MCF 10A (cell line): ENCODE results near the gene SLC44A3. TPM values are rescaled to one million over a fixed set of nuclear protein-coding genes. Genes with fewer than 3 reads are reported as not detected.

Source experiments
- BruUV-seq: library from RNA; stranded (reverse); fragments of 400-500 nt; replicated peaks from 2 replicates; lab custom pipeline; 2021; lab: Mats Ljungman, UMichigan
- CTCF ChIA-PET: fragments of 300-600 bp; sonication (Branson Sonifier 250); formaldehyde crosslinking; extraction: SDS; loops from one replicate; lab custom pipeline; 2021; ENCODE audit warnings: antibody characterized with exemption, inconsistent platforms; lab: Yijun Ruan, JAX
- POLR2A ChIA-PET: fragments of 300-600, 350-650 bp; sonication (Branson Sonifier 250); formaldehyde crosslinking; extraction: SDS; loops from one replicate; lab custom pipeline; 2020; ENCODE audit warnings: antibody characterized with exemption, inconsistent platforms; lab: Yijun Ruan, JAX
- DNase-seq: peaks from one replicate; pipeline ENCODE4 v3.0.0-alpha.2; 2018; ENCODE audit not compliant: unreplicated experiment
- H3K27ac Mint-ChIP-seq: one replicate; pipeline ENCODE4 v1.8.0; 2022; ENCODE audit warnings: mild to moderate bottlenecking, low read depth, mixed read lengths; ENCODE audit not compliant: unreplicated experiment
- H3K27me3 Mint-ChIP-seq: one replicate; pipeline ENCODE4 v1.8.0; 2022; ENCODE audit warnings: mixed read lengths; ENCODE audit not compliant: insufficient read depth, unreplicated experiment
- H3K36me3 Mint-ChIP-seq: one replicate; pipeline ENCODE4 v1.8.0; 2022; ENCODE audit warnings: mild to moderate bottlenecking, moderate library complexity, mixed read lengths; ENCODE audit not compliant: insufficient read depth, unreplicated experiment
- H3K4me1 Mint-ChIP-seq: one replicate; pipeline ENCODE4 v1.8.0; 2022; ENCODE audit warnings: mixed read lengths; ENCODE audit not compliant: insufficient read depth, unreplicated experiment
- H3K4me3 Mint-ChIP-seq: one replicate; pipeline ENCODE4 v1.8.0; 2022; ENCODE audit warnings: mild to moderate bottlenecking, moderate library complexity, mixed read lengths; ENCODE audit not compliant: unreplicated experiment
- H3K9me3 Mint-ChIP-seq: one replicate; pipeline ENCODE4 v1.8.0; 2022; ENCODE audit warnings: mixed read lengths; ENCODE audit not compliant: unreplicated experiment
- intact Hi-C: fragments of 100-400 bp; cut with micrococcal nuclease; formaldehyde crosslinking; loops from 2 replicates; pipeline ENCODE4 v1.14.1; 2022
- total RNA-seq: library from RNA; stranded (reverse); gene quantifications from 2 replicates; pipeline ENCODE4 v1.2.3, GENCODE V29; 2022
- TF ChIP-seq, protein P1 (sequence below): fragments of 200-600 bp; IDR thresholded peaks from one replicate; pipeline ENCODE4 v1.8.0; 2022; ENCODE audit warnings: antibody characterized with exemption, mild to moderate bottlenecking; ENCODE audit not compliant: unreplicated experiment

Gene SLC44A3
- total RNA-seq, 1 experiment from 2014 or later: 2.8 TPM

GRCh38 chr1:94903280-94904009, 83.3 kb downstream of the SLC44A3 start:
- H3K9me3 Mint-ChIP-seq: peaks cover 7% of the 10 kb centered on the region
- DNase-seq: no peak
- POLR2A ChIA-PET: no interaction called here
- peaks cover 7% of the 10 kb centered on the region for H3K4me1 Mint-ChIP-seq
- H3K27me3 Mint-ChIP-seq: no peaks in the 10 kb centered on the region
- no peak overlapping the region for H3K4me3 Mint-ChIP-seq
- CTCF ChIA-PET: interaction anchor here (0.6 to 0.7 kb wide), 3 partner anchors 17 to 409 kb away, joined by 3 read pairs; no protein-coding TSS in a partner anchor
- H3K36me3 Mint-ChIP-seq: peaks cover 20% of the 10 kb centered on the region
- no TSS peak for BruUV-seq
- H3K27ac Mint-ChIP-seq: peak overlapping the region; percentile 31
- intact Hi-C loops: no loop called here
- TF ChIP-seq, protein P1, sequence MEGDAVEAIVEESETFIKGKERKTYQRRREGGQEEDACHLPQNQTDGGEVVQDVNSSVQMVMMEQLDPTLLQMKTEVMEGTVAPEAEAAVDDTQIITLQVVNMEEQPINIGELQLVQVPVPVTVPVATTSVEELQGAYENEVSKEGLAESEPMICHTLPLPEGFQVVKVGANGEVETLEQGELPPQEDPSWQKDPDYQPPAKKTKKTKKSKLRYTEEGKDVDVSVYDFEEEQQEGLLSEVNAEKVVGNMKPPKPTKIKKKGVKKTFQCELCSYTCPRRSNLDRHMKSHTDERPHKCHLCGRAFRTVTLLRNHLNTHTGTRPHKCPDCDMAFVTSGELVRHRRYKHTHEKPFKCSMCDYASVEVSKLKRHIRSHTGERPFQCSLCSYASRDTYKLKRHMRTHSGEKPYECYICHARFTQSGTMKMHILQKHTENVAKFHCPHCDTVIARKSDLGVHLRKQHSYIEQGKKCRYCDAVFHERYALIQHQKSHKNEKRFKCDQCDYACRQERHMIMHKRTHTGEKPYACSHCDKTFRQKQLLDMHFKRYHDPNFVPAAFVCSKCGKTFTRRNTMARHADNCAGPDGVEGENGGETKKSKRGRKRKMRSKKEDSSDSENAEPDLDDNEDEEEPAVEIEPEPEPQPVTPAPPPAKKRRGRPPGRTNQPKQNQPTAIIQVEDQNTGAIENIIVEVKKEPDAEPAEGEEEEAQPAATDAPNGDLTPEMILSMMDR: no peak

DNA sequence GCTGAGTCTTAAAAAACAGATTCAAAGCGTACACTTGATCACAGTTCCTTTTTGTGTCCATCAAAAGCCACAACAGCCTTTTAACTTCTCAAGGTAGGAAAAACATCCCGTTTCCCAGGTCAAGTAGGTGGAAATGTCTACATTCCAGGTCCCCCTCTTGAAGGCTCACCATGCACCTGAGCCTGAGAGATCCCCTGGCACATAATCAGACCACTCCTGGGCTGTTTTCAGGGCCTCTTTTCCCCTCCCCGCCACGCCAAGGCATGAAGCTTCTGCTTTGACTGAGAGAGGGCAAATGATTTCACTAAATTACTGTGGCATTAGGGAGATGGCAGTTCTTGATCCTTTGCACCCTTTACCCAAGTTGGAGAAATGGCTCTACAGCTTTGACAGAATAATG, 85.0 kb downstream of the SLC44A3 start:
- TF ChIP-seq, protein P1: no peak
- BruUV-seq: no TSS peak
- POLR2A ChIA-PET: no interaction called here
- no peak for DNase-seq
- Mint-ChIP-seq H3K4me3 (no peak overlapping the region), H3K4me1 (peaks cover 7% of the 10 kb centered on the region), H3K9me3 (peaks cover 7% of the 10 kb centered on the region), H3K27me3 (no peaks in the 10 kb centered on the region), H3K36me3 (peaks cover 14% of the 10 kb centered on the region), H3K27ac (no peak overlapping the region)
- CTCF ChIA-PET: no interaction called here
- intact Hi-C loops: no loop called here

DNA sequence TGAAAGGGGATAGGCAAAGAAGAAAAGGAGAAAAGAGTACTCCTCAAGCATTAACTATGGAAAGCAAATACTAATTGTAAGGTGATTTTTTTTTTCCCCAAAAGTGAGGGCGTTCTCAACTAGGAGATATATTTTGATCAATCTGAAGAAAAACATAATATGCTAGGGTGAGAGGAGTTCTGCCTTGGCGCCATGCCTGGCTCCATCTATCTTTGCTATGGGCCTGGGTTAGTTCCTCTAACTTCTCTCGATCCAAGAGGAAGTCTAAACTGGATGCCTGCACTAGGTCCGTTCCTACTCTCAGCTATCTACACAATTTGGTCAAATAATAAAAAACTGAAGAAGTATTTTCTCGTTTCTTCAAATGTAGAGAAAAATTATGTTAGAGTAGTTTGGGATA, 86.2 kb downstream of the SLC44A3 start:
- no peak overlapping the region for H3K27ac Mint-ChIP-seq
- DNase-seq: no peak
- POLR2A ChIA-PET: no interaction called here
- intact Hi-C loops: no loop called here
- peaks cover 7% of the 10 kb centered on the region for H3K9me3 Mint-ChIP-seq
- no peak overlapping the region for H3K4me3 Mint-ChIP-seq
- no TSS peak for BruUV-seq
- TF ChIP-seq, protein P1: no peak
- peaks cover 14% of the 10 kb centered on the region for H3K36me3 Mint-ChIP-seq
- peaks cover 7% of the 10 kb centered on the region for H3K4me1 Mint-ChIP-seq
- CTCF ChIA-PET: no interaction called here
- H3K27me3 Mint-ChIP-seq: no peaks in the 10 kb centered on the region

- H3K36me3 Mint-ChIP-seq: peaks cover 6% of the 10 kb centered on the region
- intact Hi-C loops: no loop called here
- H3K4me1 Mint-ChIP-seq: peaks cover 7% of the 10 kb centered on the region
- ChIA-PET POLR2A (no interaction called here), CTCF (interaction anchor here (0.6 to 1.0 kb wide), 3 partner anchors 10 to 134 kb away, joined by 3 read pairs; no protein-coding TSS in a partner anchor)
- no TSS peak for BruUV-seq
- no peak overlapping the region for H3K4me3 Mint-ChIP-seq
- TF ChIP-seq, protein P1: no peak
- no peaks in the 10 kb centered on the region for H3K27me3 Mint-ChIP-seq
- peaks cover 7% of the 10 kb centered on the region for H3K9me3 Mint-ChIP-seq
- no peak for DNase-seq
- no peak overlapping the region for H3K27ac Mint-ChIP-seq
Measured at GRCh38 chr1:94907136-94907535, 87.0 kb downstream of the SLC44A3 start.
